Measurements from ENCODE around the gene KDM7A. TPM values are rescaled to one million over a fixed set of nuclear protein-coding genes. Genes with fewer than 3 reads are reported as not detected.

The KDM7A gene
- total RNA-seq (2022) (3.6 and 5.1 TPM in 2 replicates), Bru-seq, nascent RNA (percentile 64 among the genes with signal in this experiment), BruChase-seq, experiment 1, labeled RNA remaining after a 2-hour chase (percentile 61 among the genes with signal in this experiment), BruChase-seq, experiment 2, labeled RNA remaining after a 6-hour chase (percentile 50 among the genes with signal in this experiment)
- long read RNA-seq, full-length matches to known transcripts: 1 of 3 reads
- long read RNA-seq, partial matches to known transcripts: 0 of 3 reads
- long read RNA-seq, other reads (novel, unspliced or antisense): 2 of 3 reads

- Mint-ChIP-seq H3K4me3 (ENCODE audit: unreplicated experiment) (peak within 1 kb of the TSS; percentile 81), H3K4me1 (ENCODE audit: low read depth, unreplicated experiment) (peaks cover 13% of the 10 kb centered on the region), H3K27me3 (ENCODE audit: insufficient read depth, unreplicated experiment) (peaks cover 12% of the 10 kb centered on the region), H3K9me3 (ENCODE audit: unreplicated experiment) (no peaks in the 10 kb centered on the region), H3K36me3 (ENCODE audit: insufficient read depth, unreplicated experiment) (no peaks in the 10 kb centered on the region), H3K27ac (ENCODE audit: unreplicated experiment) (peak within 1 kb of the TSS; percentile 25)
- TSS peak; percentile 33 for BruUV-seq (replicated peaks)
- ChIA-PET POLR2A (interaction anchor here (0.6 kb wide), 1 partner anchor 120 kb away, joined by 3 read pairs; no protein-coding TSS in a partner anchor), CTCF (interaction anchor here (0.6 to 1.3 kb wide), 3 partner anchors 148 to 898 kb away, joined by 3 to 5 read pairs (median 4); no protein-coding TSS in a partner anchor)
- Histone ChIP-seq H3K9me3 (no peaks in the 10 kb centered on the region), H3K4me1 (no peaks in the 10 kb centered on the region), H3K36me3 (ENCODE audit: control insufficient read depth, insufficient read depth, low read length) (no peaks in the 10 kb centered on the region), H3K4me3 (ENCODE audit: low read depth, low read length) (peak within 1 kb of the TSS; percentile 83), H3K27me3 (replicated peaks; ENCODE audit: control insufficient read depth, insufficient read depth, low read length) (no peaks in the 10 kb centered on the region)
- no peak for TF ChIP-seq CTCF (IDR thresholded peaks at IDR 0.05; ENCODE audit: insufficient read depth in 1 of 2, low read depth in 1 of 2, low read length in 1 of 2, severe bottlenecking in 1 of 2, unreplicated experiment in 1 of 2)
- DNase-seq: peak; percentile 80 to 87
- intact Hi-C loops (cut with micrococcal nuclease; ENCODE audit: unreplicated experiment): loop anchor here (5.0 to 10.0 kb wide), 5 partner anchors 55 to 478 kb away; partner anchors contain the start of genes MKRN1 and SLC37A3
Measured at GRCh38 chr7:140176811-140177702, at the start of gene KDM7A. Gene KDM7A (minus strand): TSS chr7:140176983. CDS start chr7:140176937, 46 bp downstream.

GRCh38 chr7:140225562-140226249 is 48.9 kb upstream of the KDM7A start:
- intact Hi-C loops (cut with micrococcal nuclease; ENCODE audit: unreplicated experiment): no loop called here
- H3K9me3 Mint-ChIP-seq (ENCODE audit: unreplicated experiment): no peaks in the 10 kb centered on the region
- BruUV-seq (replicated peaks): no TSS peak
- no peak overlapping the region for H3K4me3 Mint-ChIP-seq (ENCODE audit: unreplicated experiment)
- Histone ChIP-seq H3K27me3 (replicated peaks; ENCODE audit: control insufficient read depth, insufficient read depth, low read length) (no peaks in the 10 kb centered on the region), H3K36me3 (ENCODE audit: control insufficient read depth, insufficient read depth, low read length) (no peaks in the 10 kb centered on the region), H3K9me3 (no peaks in the 10 kb centered on the region), H3K4me3 (ENCODE audit: low read depth, low read length) (no peak overlapping the region), H3K4me1 (no peaks in the 10 kb centered on the region)
- peaks cover 10% of the 10 kb centered on the region for H3K27me3 Mint-ChIP-seq (ENCODE audit: insufficient read depth, unreplicated experiment)
- H3K27ac Mint-ChIP-seq (ENCODE audit: unreplicated experiment): no peak overlapping the region
- DNase-seq: no peak
- CTCF ChIA-PET: interaction anchor here (0.7 kb wide), 1 partner anchor 101 kb away, joined by 5 read pairs; no protein-coding TSS in a partner anchor
- H3K4me1 Mint-ChIP-seq (ENCODE audit: low read depth, unreplicated experiment): peaks cover 8% of the 10 kb centered on the region
- POLR2A ChIA-PET: no interaction called here
- no peak for TF ChIP-seq CTCF (IDR thresholded peaks at IDR 0.05; ENCODE audit: insufficient read depth in 1 of 2, low read depth in 1 of 2, low read length in 1 of 2, severe bottlenecking in 1 of 2, unreplicated experiment in 1 of 2)
- H3K36me3 Mint-ChIP-seq (ENCODE audit: insufficient read depth, unreplicated experiment): peaks cover under 1% of the 10 kb centered on the region

All from Caco-2 (cell line).